Activated CD4-positive, alpha-beta T cell treated with anti-CD3 and anti-CD28 coated beads for 36 hours (primary cell): Measurements from ENCODE around the gene ATPAF2. TPM values are rescaled to one million over a fixed set of nuclear protein-coding genes. Genes with fewer than 3 reads are reported as not detected.

ENCODE experiments used
- ATAC-seq: fragments of 200-7000 bp; cut with Tn5 transposase; one replicate; pipeline ENCODE4 v1.10.0; 2021; ENCODE audit warnings: mild to moderate bottlenecking, moderate library complexity
- CTCF ChIA-PET: fragments of 350-600 bp; sonication (Branson Sonifier 250); formaldehyde crosslinking; loops from one replicate; lab custom pipeline; 2021; ENCODE audit warnings: antibody characterized with exemption; lab: Charles Lee
- POLR2A ChIA-PET: fragments of 350-600 bp; sonication (Branson Sonifier 250); formaldehyde crosslinking; loops from one replicate; lab custom pipeline; 2021; ENCODE audit warnings: antibody characterized with exemption, inconsistent platforms; lab: Charles Lee
- DNase-seq: peaks from one replicate; pipeline ENCODE4 v3.0.0-alpha.2; 2020
- H3K27ac Mint-ChIP-seq: one replicate; pipeline ENCODE4 v1.8.0; 2021; ENCODE audit warnings: mixed read lengths
- H3K27me3 Mint-ChIP-seq: one replicate; pipeline ENCODE4 v1.8.0; 2021; ENCODE audit warnings: mixed read lengths
- H3K36me3 Mint-ChIP-seq: one replicate; pipeline ENCODE4 v1.8.0; 2021; ENCODE audit warnings: low read depth, mixed read lengths
- H3K4me1 Mint-ChIP-seq: one replicate; pipeline ENCODE4 v1.8.0; 2021; ENCODE audit warnings: mixed read lengths
- H3K4me3 Mint-ChIP-seq: one replicate; pipeline ENCODE4 v1.8.0; 2021; ENCODE audit warnings: mild to moderate bottlenecking, moderate library complexity, mixed read lengths
- H3K9me3 Mint-ChIP-seq: one replicate; pipeline ENCODE4 v1.8.0; 2021; ENCODE audit warnings: low read depth, mixed read lengths
- intact Hi-C, 2 experiments: fragments of 100-400 bp; cut with DNase I in 1 of 2; cut with micrococcal nuclease in 1 of 2; formaldehyde crosslinking; loops; one replicate each; pipeline versions ENCODE4 v1.14.2 to v1.15.1; 2022 to 2024; cut with DNase I, micrococcal nuclease
- total RNA-seq, 2 experiments: library from RNA; stranded (reverse); gene quantifications; one replicate each; pipeline ENCODE4 v1.2.3, GENCODE V29; 2021

The ATPAF2 gene
- total RNA-seq, 2 experiments from 2014 or later = 32.9 to 40.3 TPM

DNA sequence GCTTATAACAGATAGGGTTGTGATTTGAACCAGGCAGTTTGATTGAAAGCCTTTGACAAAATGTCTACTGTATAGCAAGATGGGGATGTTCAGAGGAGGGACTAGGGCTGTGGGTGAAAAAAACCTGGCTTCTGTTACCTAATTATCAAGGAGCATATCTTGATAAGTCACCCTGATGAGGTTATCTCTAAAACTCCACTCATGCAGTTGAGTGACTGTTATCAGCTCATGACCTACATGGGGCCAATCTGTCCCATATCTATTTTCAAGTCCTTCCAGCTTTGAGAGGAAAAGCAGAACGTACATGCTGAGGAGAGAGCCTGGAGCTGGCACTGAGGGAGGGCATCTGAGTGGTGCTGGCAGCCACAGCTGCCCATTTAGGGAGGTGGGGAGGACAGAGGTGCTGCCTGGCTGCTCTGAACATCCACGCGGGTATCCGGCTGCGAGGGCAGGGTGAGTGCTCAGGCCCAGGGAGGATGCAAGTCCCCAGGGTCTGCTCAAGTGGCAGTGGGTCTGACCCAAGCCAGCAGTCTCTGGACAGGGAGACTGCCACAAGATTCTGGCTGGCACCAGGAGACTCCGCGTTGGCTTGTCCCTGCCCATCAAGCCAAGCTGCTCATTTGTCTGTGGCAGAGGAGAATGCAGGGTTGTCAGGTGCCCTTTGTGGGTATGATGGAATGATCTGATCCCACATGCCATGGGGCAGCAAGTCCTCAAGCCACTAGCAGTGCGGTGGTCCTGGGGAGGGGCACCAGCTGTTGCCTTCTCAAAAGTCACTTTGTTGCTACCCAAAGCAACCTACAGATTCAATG, 29.2 kb downstream of the ATPAF2 start:
- POLR2A ChIA-PET = interaction anchor here (0.6 kb wide), 1 partner anchor 1472 kb away, joined by 5 read pairs; no protein-coding TSS in a partner anchor
- ATAC-seq (no peak), DNase-seq (no peak)
- CTCF ChIA-PET = interaction anchor here (0.6 kb wide), 1 partner anchor 387 kb away, joined by 3 read pairs; no protein-coding TSS in a partner anchor
- Mint-ChIP-seq H3K9me3 (no peaks in the 10 kb centered on the region), H3K4me1 (peaks cover 3% of the 10 kb centered on the region), H3K27ac (no peak overlapping the region), H3K36me3 (peaks cover 4% of the 10 kb centered on the region), H3K27me3 (no peaks in the 10 kb centered on the region), H3K4me3 (no peak overlapping the region)
- intact Hi-C loops = no loop called here

DNA sequence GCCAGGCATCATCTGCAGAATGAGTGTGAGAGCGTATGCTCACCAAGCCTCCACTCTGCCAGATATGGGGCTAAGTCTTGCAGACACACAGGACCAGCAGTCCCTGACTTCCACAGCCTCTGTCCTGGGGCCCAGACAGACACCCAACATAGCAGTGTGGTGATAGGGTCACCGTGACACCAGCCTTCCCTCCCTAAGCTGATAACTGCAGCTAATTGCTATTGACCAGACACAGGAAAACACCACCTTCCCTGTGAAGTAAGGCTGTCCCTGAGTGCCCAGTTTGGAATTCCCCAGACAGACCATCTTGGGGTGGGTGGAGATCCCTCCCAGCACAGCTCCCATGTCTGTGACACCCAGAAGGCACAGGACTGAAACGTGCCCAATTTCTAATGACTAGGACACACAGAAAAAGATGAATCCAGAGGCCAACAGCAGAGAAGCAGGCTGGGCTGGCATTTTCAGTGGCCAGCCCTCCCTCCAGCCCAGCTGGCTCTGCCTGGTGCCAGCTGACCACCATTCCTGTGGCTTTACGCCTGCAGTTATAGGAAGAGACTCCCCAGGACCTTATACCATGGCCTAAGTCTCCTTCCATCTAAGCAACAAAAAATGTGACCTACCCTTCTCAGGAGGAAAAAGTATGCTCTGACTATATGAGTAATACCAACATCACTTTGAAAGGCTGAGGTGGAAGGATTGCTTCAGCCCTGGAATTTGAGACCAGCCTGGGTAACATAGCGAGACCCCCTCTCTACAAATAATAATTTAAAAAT, 30.3 kb downstream of the ATPAF2 start:
- CTCF ChIA-PET = no interaction called here
- no peaks in the 10 kb centered on the region for H3K27me3 Mint-ChIP-seq
- POLR2A ChIA-PET = interaction anchor here (0.5 kb wide), 1 partner anchor 333 kb away, joined by 3 read pairs; no protein-coding TSS in a partner anchor

DNA sequence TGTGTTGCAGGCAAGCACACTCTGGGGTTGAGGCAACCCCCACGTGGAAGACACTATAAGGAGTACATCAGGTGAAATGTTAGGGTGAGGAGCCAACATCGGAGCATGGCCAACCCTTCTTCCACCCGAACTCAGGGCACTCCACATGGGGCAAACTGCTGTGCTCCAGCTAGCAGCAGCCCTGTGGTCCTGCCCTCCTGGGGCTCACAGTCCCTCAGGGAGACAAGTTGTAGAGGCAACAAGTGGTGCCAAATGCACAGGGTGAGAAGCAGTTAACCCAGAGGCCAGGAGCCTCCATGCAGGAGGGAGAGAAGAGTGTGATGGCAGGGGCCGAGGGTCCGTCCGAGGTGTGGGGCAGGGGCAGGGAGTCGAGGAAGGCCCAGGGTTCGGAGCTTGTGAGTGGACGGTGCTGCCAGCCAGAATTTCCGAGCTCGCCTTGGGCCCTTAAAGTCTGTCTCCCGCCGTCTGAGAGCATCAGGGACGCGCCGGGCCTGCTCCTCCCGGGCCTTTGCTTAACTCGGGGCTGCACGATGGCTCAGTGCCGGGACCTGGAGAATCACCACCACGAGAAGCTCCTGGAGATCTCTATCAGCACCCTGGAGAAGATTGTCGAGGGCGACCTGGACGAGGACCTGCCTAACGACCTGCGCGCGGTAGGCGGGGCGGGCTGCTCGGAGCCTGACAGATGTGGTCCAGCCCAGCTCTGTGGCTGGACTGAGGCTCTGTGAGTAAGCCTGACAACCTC, 32.3 kb downstream of the ATPAF2 start:
- ChIA-PET POLR2A (interaction anchor here (0.6 kb wide), 1 partner anchor 19 kb away, joined by 5 read pairs; no protein-coding TSS in a partner anchor), CTCF (interaction anchor here (0.6 to 0.7 kb wide), 4 partner anchors 9 to 737 kb away, joined by 3 read pairs; no protein-coding TSS in a partner anchor)
- Mint-ChIP-seq H3K9me3 (no peaks in the 10 kb centered on the region), H3K4me1 (no peaks in the 10 kb centered on the region), H3K4me3 (no peak overlapping the region), H3K36me3 (peaks cover 2% of the 10 kb centered on the region), H3K27ac (no peak overlapping the region), H3K27me3 (no peaks in the 10 kb centered on the region)
- DNase-seq = no peak
- ATAC-seq = no peak
- intact Hi-C loops = no loop called here

More for the DNA sequence above, 30.3 kb downstream of the ATPAF2 start:
- Mint-ChIP-seq H3K4me1 (no peaks in the 10 kb centered on the region), H3K36me3 (peaks cover 2% of the 10 kb centered on the region), H3K9me3 (no peaks in the 10 kb centered on the region), H3K4me3 (no peak overlapping the region), H3K27ac (no peak overlapping the region)
- no peak for DNase-seq
- intact Hi-C loops = no loop called here
- ATAC-seq = no peak

DNA sequence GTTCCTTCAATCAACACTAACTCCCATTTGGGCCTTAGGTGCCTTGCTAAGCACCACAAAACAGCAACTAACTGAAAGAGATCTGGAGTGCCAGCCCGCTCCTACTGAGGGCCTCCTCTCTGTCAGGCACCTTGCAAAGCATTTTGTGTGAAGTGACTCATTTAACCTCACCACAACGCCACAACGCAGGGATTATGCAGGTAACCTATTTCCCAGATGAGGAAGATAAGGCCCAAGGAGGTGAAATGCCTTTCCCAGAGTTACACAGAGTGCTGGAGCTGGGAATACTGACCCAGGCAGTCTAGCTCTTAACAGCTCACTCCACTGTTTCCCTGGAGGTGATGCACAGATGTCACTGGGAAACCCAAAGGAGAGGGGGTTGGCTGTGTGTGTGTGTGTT, 33.5 kb downstream of the ATPAF2 start:
- no peaks in the 10 kb centered on the region for H3K9me3 Mint-ChIP-seq
- no peak overlapping the region for H3K27ac Mint-ChIP-seq
- no peak for DNase-seq
- no peaks in the 10 kb centered on the region for H3K4me1 Mint-ChIP-seq
- no peak overlapping the region for H3K4me3 Mint-ChIP-seq
- ChIA-PET POLR2A (no interaction called here), CTCF (no interaction called here)
- peaks cover 2% of the 10 kb centered on the region for H3K36me3 Mint-ChIP-seq
- intact Hi-C loops = no loop called here
- ATAC-seq = no peak
- H3K27me3 Mint-ChIP-seq = no peaks in the 10 kb centered on the region

GRCh38 chr17:18004884-18005305, 34.1 kb downstream of the ATPAF2 start:
- no peaks in the 10 kb centered on the region for H3K4me1 Mint-ChIP-seq
- no peak for ATAC-seq
- ChIA-PET CTCF (interaction anchor here (0.6 to 1.0 kb wide), 3 partner anchors 19 to 23 kb away, joined by 3 read pairs; no protein-coding TSS in a partner anchor), POLR2A (no interaction called here)
- peaks cover 2% of the 10 kb centered on the region for H3K36me3 Mint-ChIP-seq
- no peak overlapping the region for H3K4me3 Mint-ChIP-seq
- H3K27me3 Mint-ChIP-seq = no peaks in the 10 kb centered on the region
- no peak overlapping the region for H3K27ac Mint-ChIP-seq
- no peaks in the 10 kb centered on the region for H3K9me3 Mint-ChIP-seq
- intact Hi-C loops = no loop called here
- no peak for DNase-seq

DNA sequence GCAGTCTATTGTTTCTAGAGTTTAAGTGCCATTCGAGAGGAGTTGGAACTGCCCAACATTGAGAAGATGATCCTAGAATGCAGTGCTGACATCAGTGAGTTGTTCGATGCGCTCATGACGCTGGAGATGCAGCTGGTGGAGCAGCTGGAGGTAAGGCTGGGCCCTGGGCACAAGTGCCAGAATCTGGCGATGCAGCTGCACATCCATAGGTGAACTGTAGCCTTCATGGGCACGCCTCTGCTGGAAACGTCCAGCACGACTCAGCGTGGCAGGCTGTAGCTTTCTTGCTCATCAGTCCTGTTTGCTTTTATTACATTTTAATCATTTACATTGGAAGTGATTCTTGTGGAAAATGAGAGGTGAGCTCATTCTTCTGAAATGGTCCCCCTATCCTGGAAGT, 34.6 kb downstream of the ATPAF2 start:
- ChIA-PET CTCF (interaction anchor here (0.6 to 1.5 kb wide), 4 partner anchors 18 to 85 kb away, joined by 3 to 4 read pairs (median 3); no protein-coding TSS in a partner anchor), POLR2A (no interaction called here)
- no peaks in the 10 kb centered on the region for H3K27me3 Mint-ChIP-seq
- intact Hi-C loops = no loop called here
- DNase-seq (no peak), ATAC-seq (no peak)
- H3K36me3 Mint-ChIP-seq = peaks cover 2% of the 10 kb centered on the region
- H3K4me1 Mint-ChIP-seq = no peaks in the 10 kb centered on the region
- no peak overlapping the region for H3K27ac Mint-ChIP-seq
- no peaks in the 10 kb centered on the region for H3K9me3 Mint-ChIP-seq
- no peak overlapping the region for H3K4me3 Mint-ChIP-seq

DNA sequence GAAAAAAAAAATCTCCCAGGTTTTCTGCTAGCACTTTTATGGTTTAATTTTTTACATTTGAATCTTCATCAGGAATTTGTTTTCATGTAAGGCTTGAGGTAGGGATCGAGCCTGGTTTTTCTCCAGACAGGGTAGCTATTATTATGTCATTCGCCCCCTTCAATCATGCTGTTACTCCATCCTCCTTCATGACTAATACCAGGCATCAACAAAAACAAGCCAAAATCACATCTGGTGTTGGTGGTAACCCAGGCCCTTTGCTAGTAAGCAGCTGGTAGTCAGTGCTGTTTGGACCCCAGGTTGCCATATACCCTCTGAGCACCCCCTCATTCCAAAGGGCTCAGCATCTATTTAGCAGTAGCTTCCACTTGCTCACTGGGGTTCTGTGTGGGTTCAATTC, 36.8 kb downstream of the ATPAF2 start:
- ChIA-PET POLR2A (no interaction called here), CTCF (interaction anchor here (0.6 to 1.0 kb wide), 3 partner anchors 31 to 322 kb away, joined by 3 to 4 read pairs (median 4); no protein-coding TSS in a partner anchor)
- DNase-seq (no peak), ATAC-seq (no peak)
- peaks cover 2% of the 10 kb centered on the region for H3K36me3 Mint-ChIP-seq
- H3K27me3 Mint-ChIP-seq = no peaks in the 10 kb centered on the region
- intact Hi-C loops = no loop called here
- no peak overlapping the region for H3K4me3 Mint-ChIP-seq
- H3K9me3 Mint-ChIP-seq = no peaks in the 10 kb centered on the region
- H3K27ac Mint-ChIP-seq = no peak overlapping the region
- H3K4me1 Mint-ChIP-seq = no peaks in the 10 kb centered on the region

- no peaks in the 10 kb centered on the region for H3K9me3 Mint-ChIP-seq
- no peaks in the 10 kb centered on the region for H3K36me3 Mint-ChIP-seq
- no peaks in the 10 kb centered on the region for H3K27me3 Mint-ChIP-seq
- POLR2A ChIA-PET = no interaction called here
- ATAC-seq (no peak), DNase-seq (no peak)
- CTCF ChIA-PET = no interaction called here
- H3K27ac Mint-ChIP-seq = no peak overlapping the region
- H3K4me3 Mint-ChIP-seq = no peak overlapping the region
- H3K4me1 Mint-ChIP-seq = no peaks in the 10 kb centered on the region
- intact Hi-C loops = no loop called here
Observed at GRCh38 chr17:18000030-18000408, 38.9 kb downstream of the ATPAF2 start.

- DNase-seq = no peak
- intact Hi-C loops = no loop called here
- POLR2A ChIA-PET = no interaction called here
- H3K4me3 Mint-ChIP-seq = no peak overlapping the region
- no peaks in the 10 kb centered on the region for H3K27me3 Mint-ChIP-seq
- ATAC-seq = no peak
- no peaks in the 10 kb centered on the region for H3K4me1 Mint-ChIP-seq
- CTCF ChIA-PET = no interaction called here
- no peaks in the 10 kb centered on the region for H3K36me3 Mint-ChIP-seq
- no peaks in the 10 kb centered on the region for H3K9me3 Mint-ChIP-seq
- H3K27ac Mint-ChIP-seq = no peak overlapping the region
Observed at GRCh38 chr17:17999364-18000029, 39.5 kb downstream of the ATPAF2 start.

DNA sequence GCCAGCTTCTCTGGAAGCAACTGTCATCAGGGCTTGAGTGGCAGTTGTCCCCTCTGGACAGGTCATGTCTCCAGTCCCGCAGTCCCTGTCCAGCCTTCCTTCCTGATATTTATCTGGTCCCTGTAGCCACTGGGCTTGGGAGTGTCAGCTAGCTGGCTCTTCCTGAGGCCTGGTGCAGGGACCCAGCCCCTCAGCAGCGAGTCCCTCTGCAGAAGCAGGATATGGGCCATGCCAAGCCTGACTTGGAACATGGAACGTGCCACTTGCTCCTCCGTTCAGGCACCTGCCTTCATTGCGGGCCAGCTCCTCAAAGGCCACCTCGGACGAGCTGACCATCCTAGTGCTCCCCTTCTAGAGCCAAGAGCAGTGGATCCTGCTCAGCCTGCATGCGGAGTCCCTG, 40.0 kb downstream of the ATPAF2 start:
- no peaks in the 10 kb centered on the region for H3K4me1 Mint-ChIP-seq

More for the DNA sequence above, 40.0 kb downstream of the ATPAF2 start:
- Mint-ChIP-seq H3K4me3 (no peak overlapping the region), H3K9me3 (no peaks in the 10 kb centered on the region), H3K36me3 (no peaks in the 10 kb centered on the region), H3K27me3 (no peaks in the 10 kb centered on the region), H3K27ac (no peak overlapping the region)
- ChIA-PET POLR2A (no interaction called here), CTCF (interaction anchor here (1.6 kb wide), 1 partner anchor 35 kb away, joined by 3 read pairs; no protein-coding TSS in a partner anchor)
- DNase-seq (no peak), ATAC-seq (no peak)
- intact Hi-C loops = no loop called here
